ENCODE data around the gene FNDC3B.

The FNDC3B gene

GRCh38 chr3:172211123-172211522, 171.7 kb downstream of the FNDC3B start:
- in situ Hi-C loops (cut with MboI; ENCODE audit: low pct_unique_long_range_greater_than_20kb, low sequenced_read_pairs, unreplicated experiment): no loop called here
- TF ChIP-seq CTCF (IDR thresholded peaks at IDR 0.05; ENCODE audit: extremely low read depth, insufficient read depth, missing control alignments): no peak

GRCh38 chr3:172213200-172213599, 173.8 kb downstream of the FNDC3B start:
- TF ChIP-seq CTCF (IDR thresholded peaks at IDR 0.05; ENCODE audit: extremely low read depth, insufficient read depth, missing control alignments): no peak
- DNase-seq (ENCODE audit: low spot score): peak; percentile 62
- in situ Hi-C loops (cut with MboI; ENCODE audit: low pct_unique_long_range_greater_than_20kb, low sequenced_read_pairs, unreplicated experiment): no loop called here

More at GRCh38 chr3:172211123-172211522, 171.7 kb downstream of the FNDC3B start:
- DNase-seq (ENCODE audit: low spot score): no peak

- in situ Hi-C loops (cut with MboI; ENCODE audit: low pct_unique_long_range_greater_than_20kb, low sequenced_read_pairs, unreplicated experiment): no loop called here
- TF ChIP-seq CTCF (IDR thresholded peaks at IDR 0.05; ENCODE audit: extremely low read depth, insufficient read depth, missing control alignments): no peak
- no peak for DNase-seq (ENCODE audit: low spot score)
Measured at GRCh38 chr3:172213904-172214303, 174.5 kb downstream of the FNDC3B start.

GRCh38 chr3:172216267-172216666, 176.9 kb downstream of the FNDC3B start:
- in situ Hi-C loops (cut with MboI; ENCODE audit: low pct_unique_long_range_greater_than_20kb, low sequenced_read_pairs, unreplicated experiment): no loop called here
- no peak for DNase-seq (ENCODE audit: low spot score)

GRCh38 chr3:172216911-172217310, 177.5 kb downstream of the FNDC3B start:
- in situ Hi-C loops (cut with MboI; ENCODE audit: low pct_unique_long_range_greater_than_20kb, low sequenced_read_pairs, unreplicated experiment): no loop called here
- no peak for DNase-seq (ENCODE audit: low spot score)
- TF ChIP-seq CTCF (IDR thresholded peaks at IDR 0.05; ENCODE audit: extremely low read depth, insufficient read depth, missing control alignments): no peak

More at GRCh38 chr3:172216267-172216666, 176.9 kb downstream of the FNDC3B start:
- TF ChIP-seq CTCF (IDR thresholded peaks at IDR 0.05; ENCODE audit: extremely low read depth, insufficient read depth, missing control alignments): no peak

GRCh38 chr3:172217877-172218276, 178.5 kb downstream of the FNDC3B start:
- no peak for TF ChIP-seq CTCF (IDR thresholded peaks at IDR 0.05; ENCODE audit: extremely low read depth, insufficient read depth, missing control alignments)
- DNase-seq (ENCODE audit: low spot score): no peak
- in situ Hi-C loops (cut with MboI; ENCODE audit: low pct_unique_long_range_greater_than_20kb, low sequenced_read_pairs, unreplicated experiment): no loop called here

All from GM13977 (cell line).